GM10266 (cell line): Measurements from ENCODE around the gene PLXNB3.

Experiments used
- DNase-seq: peaks from one replicate; pipeline ENCODE4 v3.0.0; 2012; ENCODE audit errors: extremely low spot score
- CTCF ChIP-seq: IDR thresholded peaks from 2 replicates; pipeline ENCODE4 v1.5.1; 2012; ENCODE audit warnings: mild to moderate bottlenecking, low read depth; ENCODE audit not compliant: control insufficient read depth, insufficient read depth; ENCODE audit errors: missing control alignments

PLXNB3 gene

GRCh38 chrX:153723351-153724251, 40.4 kb upstream of the PLXNB3 start:
- TF ChIP-seq CTCF, result peak; percentile 54
- DNase-seq, result peak; percentile 59

- DNase-seq, result peak; percentile 96
- TF ChIP-seq CTCF, result no peak
Measured at GRCh38 chrX:153724252-153725038, 39.6 kb upstream of the PLXNB3 start, which contains the start of the genes ABCD1 and BCAP31. TSS of gene ABCD1 (plus strand) at chrX:153724856. CDS start at chrX:153725267, 411 bp downstream. TSS of gene BCAP31 (minus strand) at chrX:153724387. CDS start at chrX:153723244, 1,143 bp downstream.

GRCh38 chrX:153725039-153725831, 38.8 kb upstream of the PLXNB3 start:
- no peak for TF ChIP-seq CTCF
- DNase-seq, result no peak

GRCh38 chrX:153725832-153726285, 38.2 kb upstream of the PLXNB3 start:
- DNase-seq, result no peak
- TF ChIP-seq CTCF, result no peak

GRCh38 chrX:153726286-153727122, 37.5 kb upstream of the PLXNB3 start:
- peak; percentile 84 for DNase-seq
- no peak for TF ChIP-seq CTCF

GRCh38 chrX:153727123-153727931, 36.7 kb upstream of the PLXNB3 start:
- no peak for TF ChIP-seq CTCF
- DNase-seq, result no peak
